Glutamatergic neuron (in vitro differentiated cells): ENCODE results near the gene MED13L. TPM values are rescaled to one million over a fixed set of nuclear protein-coding genes. Genes with fewer than 3 reads are reported as not detected.

ENCODE experiments used
- DNase-seq: peaks from one replicate; pipeline ENCODE4 v3.0.0; 2022
- H3K27ac Mint-ChIP-seq: one replicate; pipeline ENCODE4 v1.8.0; 2020; ENCODE audit warnings: mild to moderate bottlenecking, mixed read lengths, inconsistent platforms; ENCODE audit not compliant: unreplicated experiment
- H3K27me3 Mint-ChIP-seq: one replicate; pipeline ENCODE4 v1.8.0; 2020; ENCODE audit warnings: mild to moderate bottlenecking, moderate library complexity, mixed read lengths, inconsistent platforms; ENCODE audit not compliant: unreplicated experiment
- H3K36me3 Mint-ChIP-seq: one replicate; pipeline ENCODE4 v1.8.0; 2020; ENCODE audit warnings: mild to moderate bottlenecking, mixed read lengths, inconsistent platforms; ENCODE audit not compliant: unreplicated experiment
- H3K4me1 Mint-ChIP-seq: one replicate; pipeline ENCODE4 v1.8.0; 2020; ENCODE audit warnings: mild to moderate bottlenecking, low read depth, mixed read lengths, inconsistent platforms; ENCODE audit not compliant: unreplicated experiment
- H3K4me3 Mint-ChIP-seq: one replicate; pipeline ENCODE4 v1.8.0; 2020; ENCODE audit warnings: mild to moderate bottlenecking, mixed read lengths, inconsistent platforms; ENCODE audit not compliant: unreplicated experiment
- H3K9me3 Mint-ChIP-seq: one replicate; pipeline ENCODE4 v1.8.0; 2020; ENCODE audit warnings: mild to moderate bottlenecking, moderate library complexity, mixed read lengths, inconsistent platforms; ENCODE audit not compliant: unreplicated experiment
- CTCF ChIP-seq: fragments of 200-600 bp; sonication (generic); IDR thresholded peaks from one replicate; pipeline ENCODE4 v1.5.0; 2021; ENCODE audit not compliant: partially characterized antibody, unreplicated experiment
- total RNA-seq: library from RNA; stranded (reverse); fragmentation: NEBNext Ultra II Directional; extraction: Animal tissue kit (Norgen Biotek cat#: 25700); gene quantifications from one replicate; pipeline ENCODE4 v1.2.1, GENCODE V29; 2021; ENCODE audit not compliant: unreplicated experiment

MED13L gene
- total RNA-seq, 1 donor from 2014 or later: 95.5 TPM

DNA sequence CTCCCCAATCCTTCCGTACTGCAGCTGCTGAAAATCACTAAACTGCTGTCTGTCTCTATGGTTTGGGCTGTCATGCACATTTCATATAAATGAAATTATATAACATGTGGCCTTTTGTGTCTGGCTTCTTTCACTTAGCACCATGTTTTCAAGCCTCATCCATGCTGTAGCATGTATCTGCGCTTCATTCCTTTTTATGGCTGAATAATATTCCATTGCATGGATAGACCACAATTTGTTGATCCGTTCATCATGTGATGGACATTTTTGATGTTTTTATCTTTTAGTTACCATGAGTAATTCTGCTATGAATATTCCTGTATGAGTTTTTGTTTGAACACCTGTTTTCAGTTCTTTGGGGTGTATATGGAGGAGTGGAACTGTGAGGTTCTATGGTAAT lies 32.6 kb upstream of the MED13L start:
- H3K27me3 Mint-ChIP-seq: peaks cover 2% of the 10 kb centered on the region
- no peaks in the 10 kb centered on the region for H3K4me1 Mint-ChIP-seq
- H3K4me3 Mint-ChIP-seq: no peak overlapping the region
- no peak for TF ChIP-seq CTCF
- no peak for DNase-seq
- peaks cover 4% of the 10 kb centered on the region for H3K9me3 Mint-ChIP-seq
- H3K27ac Mint-ChIP-seq: no peak overlapping the region
- peaks cover 4% of the 10 kb centered on the region for H3K36me3 Mint-ChIP-seq

- no peak for TF ChIP-seq CTCF
- Mint-ChIP-seq H3K27me3 (peaks cover 2% of the 10 kb centered on the region), H3K4me1 (no peaks in the 10 kb centered on the region)
Observed at GRCh38 chr12:116309343-116309742, 31.9 kb upstream of the MED13L start.

GRCh38 chr12:116308647-116309046 lies 31.2 kb upstream of the MED13L start:
- H3K27me3 Mint-ChIP-seq: peaks cover 2% of the 10 kb centered on the region
- H3K9me3 Mint-ChIP-seq: peaks cover 4% of the 10 kb centered on the region
- peaks cover 4% of the 10 kb centered on the region for H3K36me3 Mint-ChIP-seq
- no peak overlapping the region for H3K27ac Mint-ChIP-seq
- no peak for DNase-seq
- no peak overlapping the region for H3K4me3 Mint-ChIP-seq
- H3K4me1 Mint-ChIP-seq: no peaks in the 10 kb centered on the region
- no peak for TF ChIP-seq CTCF

More at GRCh38 chr12:116309343-116309742, 31.9 kb upstream of the MED13L start:
- Mint-ChIP-seq H3K36me3 (peaks cover 4% of the 10 kb centered on the region), H3K9me3 (peaks cover 4% of the 10 kb centered on the region), H3K27ac (no peak overlapping the region), H3K4me3 (no peak overlapping the region)
- DNase-seq: no peak

- no peak for TF ChIP-seq CTCF
- Mint-ChIP-seq H3K27me3 (peaks cover 2% of the 10 kb centered on the region), H3K27ac (no peak overlapping the region), H3K4me1 (no peaks in the 10 kb centered on the region), H3K36me3 (peaks cover 4% of the 10 kb centered on the region), H3K4me3 (no peak overlapping the region), H3K9me3 (peaks cover 4% of the 10 kb centered on the region)
- DNase-seq: no peak
Observed at GRCh38 chr12:116306968-116307367, 29.5 kb upstream of the MED13L start.

DNA sequence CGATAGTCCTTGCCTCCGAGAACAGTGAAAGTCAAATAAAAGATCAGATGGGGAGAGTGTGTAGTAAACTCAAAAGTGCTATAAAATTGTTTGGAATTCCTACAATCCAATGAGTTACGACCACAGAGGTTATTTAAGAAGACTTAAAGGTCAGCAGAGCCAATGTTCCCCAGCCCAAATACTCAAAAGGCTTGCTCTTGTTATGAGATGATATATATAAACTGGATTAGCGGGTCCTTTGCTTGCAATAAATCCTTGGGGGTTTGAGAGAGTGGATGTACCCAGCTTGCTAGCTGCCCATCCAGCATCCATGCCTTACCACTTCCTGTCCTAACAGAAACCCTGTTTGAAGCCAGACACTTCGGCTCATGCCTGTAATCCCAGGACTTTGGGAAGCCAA lies 29.0 kb upstream of the MED13L start:
- no peak for TF ChIP-seq CTCF
- Mint-ChIP-seq H3K4me3 (no peak overlapping the region), H3K27me3 (peaks cover 2% of the 10 kb centered on the region), H3K9me3 (peaks cover 4% of the 10 kb centered on the region), H3K4me1 (no peaks in the 10 kb centered on the region), H3K27ac (no peak overlapping the region), H3K36me3 (peaks cover 4% of the 10 kb centered on the region)
- DNase-seq: no peak
